Measurements from ENCODE around the gene FH. TPM values are rescaled to one million over a fixed set of nuclear protein-coding genes. Genes with fewer than 3 reads are reported as not detected.

Gene FH
- total and polyA plus RNA-seq, 10 of the 15 experiments (the other 5 are each of a cell fraction or from before 2014, with no cell fraction given) = 44.7 to 124 (median 76.2) TPM

GRCh38 chr1:241553886-241554592 lies 34.5 kb upstream of the FH start (continued):
- TF ChIP-seq ZBTB11 (CRISPR knock-in tag; IDR thresholded peaks at IDR 0.05) = no peak
- TF ChIP-seq NRF1 (conservative IDR thresholded peaks at IDR 0.05; ENCODE audit: low read depth, low read length) = no peak
- no peak for TF ChIP-seq MYC (IDR thresholded peaks at IDR 0.05; ENCODE audit: insufficient read depth, insufficient read length, insufficient replicate concordance, low read length, severe bottlenecking)
- no peak for TF ChIP-seq E2F8 (IDR thresholded peaks at IDR 0.05; ENCODE audit: low read depth, partially characterized antibody)
- no peak for TF ChIP-seq NR2F1 (conservative IDR thresholded peaks at IDR 0.05)
- TF ChIP-seq NFYB (IDR thresholded peaks at IDR 0.05; ENCODE audit: insufficient read depth, low read depth, low read length) = no peak
